Rectal smooth muscle tissue (tissue), 1 donor: Measurements from ENCODE around the gene TMCO4.

Source experiments
- H3K27ac ChIP-seq: one replicate; pipeline ENCODE4 v1.7.0; 2013; ENCODE audit warnings: low read depth, low read length, inconsistent platforms
- H3K27me3 ChIP-seq: one replicate; pipeline ENCODE4 v1.7.0; 2013; ENCODE audit warnings: low read length; ENCODE audit not compliant: control insufficient read depth, insufficient read depth
- H3K36me3 ChIP-seq: one replicate; pipeline ENCODE4 v1.7.0; 2013; ENCODE audit warnings: low read length; ENCODE audit not compliant: control insufficient read depth, insufficient read depth
- H3K4me1 ChIP-seq: one replicate; pipeline ENCODE4 v1.7.0; 2013; ENCODE audit warnings: low read length; ENCODE audit not compliant: control insufficient read depth, insufficient read depth
- H3K4me3 ChIP-seq: one replicate; pipeline ENCODE4 v1.7.0; 2013; ENCODE audit warnings: low read length
- H3K9ac ChIP-seq: one replicate; pipeline ENCODE4 v1.7.0; 2013; ENCODE audit warnings: low read length

The TMCO4 gene

GRCh38 chr1:19715334-19716203 is 84.1 kb downstream of the TMCO4 start:
- no peak overlapping the region for H3K27ac ChIP-seq
- H3K4me1 ChIP-seq = no peaks in the 10 kb centered on the region
- no peak overlapping the region for H3K4me3 ChIP-seq
- no peaks in the 10 kb centered on the region for H3K36me3 ChIP-seq
- H3K9ac ChIP-seq = no peak overlapping the region
- H3K27me3 ChIP-seq = no peaks in the 10 kb centered on the region

- H3K4me1 ChIP-seq = no peaks in the 10 kb centered on the region
- H3K27ac ChIP-seq = no peak overlapping the region
- no peak overlapping the region for H3K9ac ChIP-seq
- H3K36me3 ChIP-seq = no peaks in the 10 kb centered on the region
- no peaks in the 10 kb centered on the region for H3K27me3 ChIP-seq
- H3K4me3 ChIP-seq = no peak overlapping the region
Observed at GRCh38 chr1:19712928-19713327, 86.8 kb downstream of the TMCO4 start.

DNA sequence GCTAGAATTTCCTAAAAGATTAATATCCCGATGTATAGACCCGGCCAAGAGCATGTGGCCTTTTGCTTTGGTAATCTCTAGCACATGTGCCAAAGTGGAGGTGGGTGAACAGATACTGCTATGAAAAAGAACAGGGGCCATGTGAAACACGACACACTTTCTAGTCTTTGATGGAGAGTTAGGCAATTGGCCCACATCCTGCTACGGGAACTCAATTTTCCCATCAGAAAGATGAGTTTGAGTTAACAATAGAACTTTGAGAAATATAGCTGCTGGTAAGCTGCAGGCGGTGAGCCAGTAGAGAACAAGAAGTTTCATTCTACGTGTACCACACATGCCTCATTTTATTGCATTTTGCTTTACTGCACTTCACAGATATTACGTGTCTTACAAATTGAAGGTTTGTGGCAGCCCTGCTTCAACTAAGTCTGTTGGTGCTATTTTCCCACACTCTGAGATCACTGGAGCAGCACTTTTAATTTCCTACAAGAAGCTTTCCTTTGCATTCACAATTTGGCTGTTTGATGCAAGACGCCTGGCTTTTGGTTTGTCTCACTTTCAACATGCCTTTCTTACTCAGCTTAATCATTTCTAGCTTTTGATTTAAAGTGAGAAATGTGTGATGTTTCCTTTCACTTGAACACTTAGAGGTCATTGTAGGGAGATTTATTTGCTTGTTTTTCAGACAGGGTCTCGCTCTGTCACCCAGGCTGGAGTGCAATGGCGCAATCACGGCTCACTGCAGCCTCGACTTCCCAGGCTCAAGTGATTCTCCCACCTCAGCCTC is 88.7 kb downstream of the TMCO4 start:
- H3K9ac ChIP-seq = no peak overlapping the region
- no peaks in the 10 kb centered on the region for H3K4me1 ChIP-seq
- no peak overlapping the region for H3K4me3 ChIP-seq
- H3K27me3 ChIP-seq = no peaks in the 10 kb centered on the region
- H3K27ac ChIP-seq = no peak overlapping the region
- H3K36me3 ChIP-seq = no peaks in the 10 kb centered on the region

- Histone ChIP-seq H3K27me3 (no peaks in the 10 kb centered on the region), H3K36me3 (no peaks in the 10 kb centered on the region), H3K27ac (no peak overlapping the region), H3K9ac (no peak overlapping the region), H3K4me1 (peaks cover 2% of the 10 kb centered on the region), H3K4me3 (no peak overlapping the region)
Observed at GRCh38 chr1:19709260-19709793, 90.4 kb downstream of the TMCO4 start.

GRCh38 chr1:19708567-19709110 is 91.1 kb downstream of the TMCO4 start:
- H3K36me3 ChIP-seq = no peaks in the 10 kb centered on the region
- H3K9ac ChIP-seq = no peak overlapping the region
- H3K27ac ChIP-seq = no peak overlapping the region
- H3K4me3 ChIP-seq = no peak overlapping the region
- peaks cover 2% of the 10 kb centered on the region for H3K4me1 ChIP-seq
- no peaks in the 10 kb centered on the region for H3K27me3 ChIP-seq

- Histone ChIP-seq H3K27me3 (no peaks in the 10 kb centered on the region), H3K36me3 (no peaks in the 10 kb centered on the region), H3K4me1 (peaks cover 2% of the 10 kb centered on the region), H3K9ac (no peak overlapping the region), H3K27ac (no peak overlapping the region), H3K4me3 (no peak overlapping the region)
Observed at GRCh38 chr1:19706136-19706535, 93.6 kb downstream of the TMCO4 start.

DNA sequence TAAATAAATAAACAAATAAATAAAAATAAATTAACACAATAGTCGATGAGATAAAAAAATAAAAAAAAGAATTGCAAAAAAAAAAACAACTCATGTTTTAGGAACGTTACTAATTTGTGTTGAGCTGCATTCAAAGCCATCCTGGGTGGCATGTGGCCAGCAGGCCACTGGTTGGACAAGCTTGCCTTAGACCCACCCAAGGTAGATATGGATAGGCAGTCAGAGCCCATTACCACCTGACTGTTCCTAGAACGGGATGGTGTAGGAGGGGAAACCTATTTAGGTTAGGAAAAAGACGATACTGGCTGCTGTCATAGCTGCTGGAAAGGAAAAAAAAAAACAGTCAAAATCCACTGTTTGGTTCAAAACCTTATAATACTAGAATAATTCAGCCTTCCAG is 94.3 kb downstream of the TMCO4 start:
- Histone ChIP-seq H3K4me3 (no peak overlapping the region), H3K27me3 (no peaks in the 10 kb centered on the region), H3K9ac (no peak overlapping the region), H3K36me3 (no peaks in the 10 kb centered on the region), H3K4me1 (peaks cover 2% of the 10 kb centered on the region), H3K27ac (no peak overlapping the region)

DNA sequence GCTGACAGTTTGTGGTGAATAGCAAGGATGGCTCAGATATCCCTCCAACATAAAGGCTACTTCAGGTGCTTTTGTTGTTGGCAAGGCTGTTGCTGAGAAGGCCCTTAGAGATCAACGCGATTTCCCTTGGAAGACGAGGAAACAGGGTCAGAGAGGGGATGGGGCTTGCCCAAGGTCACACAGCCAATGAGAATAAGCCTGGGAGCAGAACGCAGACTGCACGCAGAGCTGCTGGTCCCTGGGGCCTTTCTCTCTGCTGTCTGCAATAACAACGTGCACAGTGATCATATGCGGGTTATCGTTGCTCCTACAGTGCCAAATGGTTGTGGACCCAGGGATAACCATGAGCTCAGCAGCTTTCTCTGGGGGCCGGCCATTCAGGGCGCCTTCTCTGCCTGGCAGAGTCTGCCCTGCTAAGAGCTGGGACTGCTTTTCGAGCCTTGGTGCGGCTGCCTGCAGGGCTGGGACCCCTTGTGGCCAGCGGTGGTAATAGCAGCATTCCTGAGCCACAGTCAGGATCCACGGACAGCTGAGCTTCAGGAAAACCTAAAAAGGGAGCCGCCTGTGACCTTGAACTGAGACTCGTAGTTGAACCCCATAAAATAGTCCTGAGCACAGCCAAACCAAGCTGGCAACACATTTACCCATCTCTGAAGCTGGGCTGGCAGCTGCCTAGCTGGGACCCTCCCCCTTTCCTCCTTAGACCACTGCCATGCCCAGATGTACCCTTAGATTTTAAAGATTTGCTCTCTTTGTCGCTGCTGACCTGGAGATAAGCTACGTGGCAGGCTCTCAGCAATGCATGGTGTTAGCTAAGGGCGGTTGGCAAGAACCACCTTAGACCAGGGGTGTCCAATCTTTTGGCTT is 95.2 kb downstream of the TMCO4 start:
- no peak overlapping the region for H3K9ac ChIP-seq
- H3K27ac ChIP-seq = no peak overlapping the region
- H3K4me3 ChIP-seq = no peak overlapping the region
- H3K4me1 ChIP-seq = peaks cover 2% of the 10 kb centered on the region
- H3K27me3 ChIP-seq = no peaks in the 10 kb centered on the region
- peaks cover 3% of the 10 kb centered on the region for H3K36me3 ChIP-seq

- Histone ChIP-seq H3K27me3 (no peaks in the 10 kb centered on the region), H3K27ac (no peak overlapping the region), H3K9ac (no peak overlapping the region), H3K4me1 (peaks cover 2% of the 10 kb centered on the region), H3K36me3 (peaks cover 3% of the 10 kb centered on the region), H3K4me3 (no peak overlapping the region)
Observed at GRCh38 chr1:19703280-19703679, 96.4 kb downstream of the TMCO4 start.

- Histone ChIP-seq H3K27me3 (no peaks in the 10 kb centered on the region), H3K4me3 (no peak overlapping the region), H3K4me1 (peaks cover 2% of the 10 kb centered on the region), H3K36me3 (peaks cover 10% of the 10 kb centered on the region), H3K9ac (no peak overlapping the region), H3K27ac (no peak overlapping the region)
Observed at GRCh38 chr1:19700079-19700777, 99.5 kb downstream of the TMCO4 start.

DNA sequence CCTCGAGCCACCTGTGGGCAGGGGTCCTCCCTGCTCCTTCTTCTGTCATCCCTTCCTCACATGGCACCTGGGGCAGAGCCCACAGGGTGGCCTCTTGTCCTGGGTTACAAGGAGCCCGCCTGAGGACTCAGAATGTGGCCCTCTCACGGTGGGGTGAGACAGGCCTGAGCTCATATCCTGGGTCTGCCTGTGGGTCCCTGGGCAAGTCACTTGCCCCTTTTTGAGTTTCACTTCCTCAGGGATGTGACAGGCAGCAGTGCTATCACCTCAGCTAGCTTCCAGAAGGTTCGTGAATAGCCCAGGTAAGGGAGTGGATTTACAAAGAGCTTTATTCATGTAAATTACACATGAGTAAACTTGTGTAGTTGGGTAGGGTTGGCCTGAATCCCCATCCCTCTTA is 101.5 kb downstream of the TMCO4 start:
- no peaks in the 10 kb centered on the region for H3K4me1 ChIP-seq
- peaks cover 18% of the 10 kb centered on the region for H3K36me3 ChIP-seq
- H3K27me3 ChIP-seq = no peaks in the 10 kb centered on the region
- H3K27ac ChIP-seq = no peak overlapping the region
- no peak overlapping the region for H3K4me3 ChIP-seq
- H3K9ac ChIP-seq = no peak overlapping the region
